ENCODE measurements around the gene ZBTB20.
A peak's percentile ranks its signal among the peaks of the same experiment; 100 is the strongest.

ZBTB20 gene

DNA sequence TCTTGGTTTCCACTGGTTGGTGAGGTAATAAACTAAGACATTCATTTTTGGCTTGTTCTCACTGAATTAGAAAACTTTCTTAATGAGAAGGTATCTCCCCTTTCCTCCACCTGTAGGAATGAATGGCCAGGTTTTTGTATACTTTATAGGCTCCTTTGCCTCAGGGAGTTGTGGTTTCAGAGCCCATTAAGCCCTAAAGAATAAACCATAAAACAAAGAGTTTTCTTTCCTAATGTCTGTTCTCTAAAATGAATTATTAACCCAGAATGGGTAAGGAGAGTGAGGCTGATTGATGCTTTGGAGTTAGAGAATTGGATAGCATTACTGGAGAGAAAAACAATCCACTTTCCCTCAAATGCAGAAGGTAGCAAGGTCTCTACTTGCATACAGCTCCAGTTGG lies 785.7 kb downstream of the ZBTB20 start:
- Mint-ChIP-seq H3K36me3 (peaks cover 12% of the 10 kb centered on the region), H3K4me1 (peaks cover 27% of the 10 kb centered on the region), H3K27ac (peak overlapping the region; percentile 74), H3K4me3 (no peak overlapping the region), H3K9me3 (no peaks in the 10 kb centered on the region), H3K27me3 (no peaks in the 10 kb centered on the region)
- ATAC-seq: no peak

DNA sequence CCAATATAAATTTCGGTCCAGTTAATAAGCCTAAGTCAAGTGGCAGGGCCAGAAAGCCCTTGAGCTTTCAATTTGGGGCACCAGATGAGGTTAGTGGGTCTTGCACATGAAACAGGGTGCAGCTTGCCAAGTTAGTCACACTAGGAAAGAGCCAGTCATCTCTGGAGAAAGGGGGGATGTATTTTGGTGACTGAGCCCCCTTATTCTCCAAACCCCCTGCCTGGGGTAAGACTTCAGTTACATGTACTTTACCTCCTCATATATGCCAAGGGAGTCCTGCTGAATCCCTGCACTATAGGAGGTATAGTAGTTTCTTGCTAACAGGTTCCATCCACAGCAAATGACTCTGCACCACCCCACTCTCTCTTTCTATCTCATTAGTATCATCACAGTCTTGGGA lies 790.6 kb downstream of the ZBTB20 start:
- Mint-ChIP-seq H3K36me3 (peaks cover 17% of the 10 kb centered on the region), H3K9me3 (no peaks in the 10 kb centered on the region), H3K4me3 (no peak overlapping the region), H3K27me3 (no peaks in the 10 kb centered on the region), H3K27ac (peak overlapping the region; percentile 37), H3K4me1 (peaks cover 15% of the 10 kb centered on the region)
- no peak for ATAC-seq

DNA sequence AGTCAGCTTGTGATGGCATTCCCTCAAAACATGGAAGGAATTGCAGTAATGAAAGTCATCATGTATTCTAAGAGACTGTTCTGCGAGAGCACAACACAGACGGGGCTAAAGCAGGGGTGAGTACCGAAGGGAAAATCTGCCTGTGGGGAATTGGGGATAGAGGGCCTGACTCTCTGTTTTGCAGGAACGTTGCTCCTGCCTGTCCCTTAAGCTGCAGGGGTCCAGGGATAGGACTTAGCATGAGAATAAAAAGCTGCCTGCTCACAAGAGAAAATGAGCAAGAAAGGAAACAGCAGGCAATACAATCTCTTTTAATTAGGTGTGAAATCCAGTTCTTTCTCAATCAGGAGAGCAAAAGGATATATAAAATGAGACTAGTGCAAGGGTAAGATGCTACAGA lies 791.0 kb downstream of the ZBTB20 start:
- Mint-ChIP-seq H3K27ac (no peak overlapping the region), H3K36me3 (peaks cover 17% of the 10 kb centered on the region), H3K9me3 (no peaks in the 10 kb centered on the region), H3K4me1 (peaks cover 11% of the 10 kb centered on the region), H3K27me3 (no peaks in the 10 kb centered on the region), H3K4me3 (no peak overlapping the region)
- ATAC-seq: no peak

DNA sequence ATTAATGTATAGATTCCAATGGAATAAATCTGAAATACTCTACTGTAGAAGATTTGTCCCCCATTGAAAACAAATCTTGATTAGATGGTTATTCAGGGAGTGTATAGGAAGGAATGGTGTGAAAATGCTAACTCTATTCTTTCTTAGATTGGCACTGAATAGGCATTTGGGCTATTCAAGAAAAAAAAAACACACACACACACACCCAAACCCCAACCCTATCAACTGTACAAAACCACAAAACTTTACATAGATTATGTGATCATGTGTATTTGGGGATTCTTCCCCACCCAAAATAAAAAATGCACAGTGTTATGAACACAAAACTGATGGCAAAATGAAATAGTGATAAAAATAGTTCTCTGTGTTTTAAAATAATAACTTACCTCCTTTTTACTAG lies 791.4 kb downstream of the ZBTB20 start:
- Mint-ChIP-seq H3K27ac (no peak overlapping the region), H3K4me3 (no peak overlapping the region), H3K36me3 (peaks cover 21% of the 10 kb centered on the region), H3K27me3 (no peaks in the 10 kb centered on the region), H3K9me3 (no peaks in the 10 kb centered on the region), H3K4me1 (peaks cover 11% of the 10 kb centered on the region)
- ATAC-seq: no peak

DNA sequence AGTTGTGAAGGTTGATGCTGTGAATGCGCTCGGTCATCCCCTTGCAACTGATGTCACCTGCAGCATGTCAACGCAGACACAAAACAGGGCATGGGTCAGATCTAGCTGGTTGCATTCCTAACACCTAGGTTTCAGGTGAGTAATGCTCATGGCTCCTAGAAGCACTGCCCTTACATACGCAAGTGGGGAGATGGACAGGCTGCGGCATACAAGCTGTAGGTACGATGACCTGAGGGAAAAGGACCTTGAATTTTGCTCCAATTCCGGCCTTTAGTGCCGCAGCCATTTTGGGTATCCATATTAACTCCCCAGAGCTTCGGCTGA lies 795.3 kb downstream of the ZBTB20 start:
- Mint-ChIP-seq H3K9me3 (no peaks in the 10 kb centered on the region), H3K36me3 (peaks cover 47% of the 10 kb centered on the region), H3K4me1 (peaks cover 2% of the 10 kb centered on the region), H3K27me3 (no peaks in the 10 kb centered on the region), H3K27ac (no peak overlapping the region), H3K4me3 (no peak overlapping the region)
- ATAC-seq: no peak

DNA sequence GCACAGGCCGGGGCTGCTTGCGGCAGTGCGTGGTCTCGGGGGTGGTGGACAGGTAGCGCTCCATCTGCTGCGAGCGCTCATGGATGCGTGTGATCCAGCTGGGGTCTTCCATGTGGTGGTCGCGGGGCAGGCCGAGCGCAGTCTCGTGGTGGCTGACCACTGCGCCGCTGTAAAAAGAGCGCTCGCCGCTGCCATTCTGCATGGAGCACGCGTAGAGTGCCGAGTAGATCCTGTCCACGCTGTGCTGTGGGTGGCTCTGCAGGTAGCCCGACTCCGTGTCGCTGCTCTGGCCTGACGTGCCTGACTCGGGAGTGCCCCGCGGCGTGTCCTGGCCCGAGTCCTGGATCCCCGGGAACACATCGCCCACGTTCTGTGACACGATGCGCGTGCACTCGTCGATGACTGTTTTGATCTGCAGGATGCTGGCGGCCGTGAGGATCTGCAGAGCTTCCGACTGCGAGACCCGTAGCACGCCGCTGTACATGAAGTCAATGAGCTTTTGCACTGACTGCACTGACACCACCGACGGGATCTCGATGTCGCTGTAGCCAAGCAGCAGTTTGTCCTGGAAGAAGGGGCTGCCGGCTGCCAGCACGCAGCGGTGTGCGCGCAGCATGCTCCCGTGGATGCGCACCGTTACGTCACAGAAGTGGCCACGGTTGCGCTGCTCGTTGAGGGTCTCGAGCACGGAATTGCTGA lies 795.8 kb downstream of the ZBTB20 start:
- H3K4me1 Mint-ChIP-seq: peaks cover 2% of the 10 kb centered on the region
- H3K9me3 Mint-ChIP-seq: no peaks in the 10 kb centered on the region
- no peak for ATAC-seq
- H3K27me3 Mint-ChIP-seq: no peaks in the 10 kb centered on the region
- no peak overlapping the region for H3K4me3 Mint-ChIP-seq
- H3K27ac Mint-ChIP-seq: no peak overlapping the region
- peaks cover 45% of the 10 kb centered on the region for H3K36me3 Mint-ChIP-seq

DNA sequence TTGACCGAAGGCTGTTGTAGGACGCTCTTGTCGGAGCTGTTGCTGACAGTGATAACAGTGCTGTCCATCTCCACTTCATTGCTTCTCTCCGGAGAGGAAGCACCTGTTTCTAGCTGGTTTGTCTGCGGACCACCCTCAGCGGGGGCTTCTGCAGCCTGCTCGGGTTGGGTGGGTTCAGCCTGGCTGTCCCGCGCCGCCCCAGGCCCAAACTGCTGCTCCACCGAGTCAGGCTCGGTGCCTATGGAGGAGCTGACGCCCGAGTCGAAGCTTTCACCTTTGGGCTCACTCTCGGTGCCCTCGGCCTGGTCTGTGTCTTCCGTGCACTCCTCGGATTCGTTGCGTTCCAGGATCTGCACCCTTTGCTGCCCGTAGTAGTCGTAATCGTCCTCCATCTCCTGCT lies 796.4 kb downstream of the ZBTB20 start:
- H3K9me3 Mint-ChIP-seq: no peaks in the 10 kb centered on the region
- no peak overlapping the region for H3K4me3 Mint-ChIP-seq
- no peaks in the 10 kb centered on the region for H3K27me3 Mint-ChIP-seq
- ATAC-seq: no peak
- H3K27ac Mint-ChIP-seq: no peak overlapping the region
- peaks cover 49% of the 10 kb centered on the region for H3K36me3 Mint-ChIP-seq
- peaks cover 8% of the 10 kb centered on the region for H3K4me1 Mint-ChIP-seq

GRCh38 chr3:114350271-114350670 lies 796.8 kb downstream of the ZBTB20 start:
- no peaks in the 10 kb centered on the region for H3K27me3 Mint-ChIP-seq
- H3K27ac Mint-ChIP-seq: no peak overlapping the region
- H3K36me3 Mint-ChIP-seq: peaks cover 51% of the 10 kb centered on the region
- no peak overlapping the region for H3K4me3 Mint-ChIP-seq
- ATAC-seq: no peak
- H3K4me1 Mint-ChIP-seq: peaks cover 10% of the 10 kb centered on the region
- H3K9me3 Mint-ChIP-seq: no peaks in the 10 kb centered on the region

DNA sequence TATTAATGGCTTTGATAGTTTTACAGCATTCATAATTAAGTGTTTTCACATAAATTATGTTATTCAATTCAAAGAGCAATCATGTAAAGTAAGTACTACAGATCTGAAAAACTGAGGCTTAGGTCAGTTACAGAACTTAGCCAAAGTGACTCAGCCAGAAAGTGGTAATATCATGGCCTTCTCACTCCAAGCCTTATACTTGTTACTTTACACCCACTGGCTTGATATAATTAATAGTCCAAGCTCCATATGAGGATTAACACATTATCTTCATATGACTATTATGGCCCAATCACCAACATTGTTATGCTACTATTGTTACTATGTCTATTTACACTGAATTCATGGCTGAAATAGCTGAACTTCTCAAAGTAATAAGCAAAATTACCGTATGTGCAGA lies 802.6 kb downstream of the ZBTB20 start:
- Mint-ChIP-seq H3K9me3 (no peaks in the 10 kb centered on the region), H3K36me3 (peaks cover 63% of the 10 kb centered on the region), H3K4me3 (no peak overlapping the region), H3K27me3 (no peaks in the 10 kb centered on the region), H3K4me1 (peaks cover 33% of the 10 kb centered on the region), H3K27ac (no peak overlapping the region)
- ATAC-seq: no peak

GRCh38 chr3:114338651-114339357 lies 808.3 kb downstream of the ZBTB20 start:
- Mint-ChIP-seq H3K27ac (no peak overlapping the region), H3K4me3 (no peak overlapping the region), H3K9me3 (no peaks in the 10 kb centered on the region), H3K4me1 (peaks cover 57% of the 10 kb centered on the region), H3K36me3 (peaks cover 82% of the 10 kb centered on the region), H3K27me3 (no peaks in the 10 kb centered on the region)
- ATAC-seq: peak; percentile 43

DNA sequence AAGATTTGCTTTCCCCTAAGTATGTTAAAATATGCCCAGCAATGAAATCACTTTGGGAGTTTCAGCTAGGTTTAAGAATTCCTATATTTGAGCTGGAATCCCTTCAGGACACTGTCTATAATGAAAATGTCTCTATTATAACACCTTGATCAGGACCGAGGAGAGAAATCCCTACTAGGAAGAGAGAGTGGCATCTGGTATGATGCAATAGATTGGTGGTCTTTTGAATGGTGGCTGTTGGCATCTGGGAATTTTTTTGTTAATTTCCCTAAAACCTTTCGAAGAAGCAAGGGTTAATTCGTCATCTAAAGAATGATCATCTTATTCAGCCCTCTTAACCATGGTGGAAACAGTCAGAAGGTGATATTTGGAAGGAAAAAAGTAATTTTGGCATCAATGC lies 810.2 kb downstream of the ZBTB20 start:
- Mint-ChIP-seq H3K27ac (peak overlapping the region; percentile 100), H3K4me3 (no peak overlapping the region), H3K36me3 (peaks cover 69% of the 10 kb centered on the region), H3K4me1 (peaks cover 59% of the 10 kb centered on the region), H3K27me3 (no peaks in the 10 kb centered on the region), H3K9me3 (no peaks in the 10 kb centered on the region)
- ATAC-seq: no peak

GRCh38 chr3:114336122-114336697 lies 810.9 kb downstream of the ZBTB20 start:
- ATAC-seq: no peak
- Mint-ChIP-seq H3K9me3 (no peaks in the 10 kb centered on the region), H3K36me3 (peaks cover 69% of the 10 kb centered on the region), H3K4me3 (no peak overlapping the region), H3K27me3 (no peaks in the 10 kb centered on the region), H3K4me1 (peaks cover 53% of the 10 kb centered on the region), H3K27ac (peak overlapping the region; percentile 100)

GRCh38 chr3:114333923-114334240 lies 813.2 kb downstream of the ZBTB20 start:
- Mint-ChIP-seq H3K4me1 (peaks cover 69% of the 10 kb centered on the region), H3K36me3 (peaks cover 65% of the 10 kb centered on the region), H3K4me3 (no peak overlapping the region), H3K27ac (peak overlapping the region; percentile 100), H3K27me3 (no peaks in the 10 kb centered on the region), H3K9me3 (peaks cover 1% of the 10 kb centered on the region)
- ATAC-seq: no peak

GRCh38 chr3:114333180-114333922 lies 813.7 kb downstream of the ZBTB20 start:
- H3K9me3 Mint-ChIP-seq: peaks cover 2% of the 10 kb centered on the region
- H3K27me3 Mint-ChIP-seq: no peaks in the 10 kb centered on the region
- peak; percentile 45 for ATAC-seq
- no peak overlapping the region for H3K4me3 Mint-ChIP-seq
- H3K36me3 Mint-ChIP-seq: peaks cover 66% of the 10 kb centered on the region
- H3K4me1 Mint-ChIP-seq: peaks cover 74% of the 10 kb centered on the region
- H3K27ac Mint-ChIP-seq: peak overlapping the region; percentile 100

- Mint-ChIP-seq H3K27ac (peak overlapping the region; percentile 100), H3K9me3 (peaks cover 2% of the 10 kb centered on the region), H3K4me1 (peaks cover 77% of the 10 kb centered on the region)
Observed at GRCh38 chr3:114332342-114333179, 814.5 kb downstream of the ZBTB20 start.

More at GRCh38 chr3:114332342-114333179, 814.5 kb downstream of the ZBTB20 start:
- Mint-ChIP-seq H3K4me3 (peak overlapping the region; percentile 32), H3K27me3 (no peaks in the 10 kb centered on the region), H3K36me3 (peaks cover 60% of the 10 kb centered on the region)
- ATAC-seq: peak; percentile 86
